T-helper 17 cell (primary cell): Measurements from ENCODE around the gene SERPINA3. TPM values are rescaled to one million over a fixed set of nuclear protein-coding genes. Genes with fewer than 3 reads are reported as not detected.

ENCODE experiments used
- ATAC-seq: fragments of 150-1000 bp; cut with Tn5 transposase; 2 replicates; pipeline ENCODE4 v1.10.0; 2021; ENCODE audit warnings: mild to moderate bottlenecking, moderate library complexity
- DNase-seq, 3 donors: peaks; one replicate each; pipeline versions ENCODE4 v3.0.0 to v3.0.0-alpha.2; 2020 to 2021
- H3K9me3 ChIP-seq: one replicate; pipeline ENCODE4 v1.7.0; 2013; ENCODE audit warnings: low read length, mild to moderate bottlenecking; ENCODE audit not compliant: control insufficient read depth, poor library complexity, severe bottlenecking
- H3K27ac Mint-ChIP-seq: one replicate; pipeline ENCODE4 v1.8.0; 2022; ENCODE audit warnings: mild to moderate bottlenecking, moderate library complexity, mixed read lengths
- H3K27me3 Mint-ChIP-seq: one replicate; pipeline ENCODE4 v1.8.0; 2022; ENCODE audit warnings: mixed read lengths
- H3K36me3 Mint-ChIP-seq: one replicate; pipeline ENCODE4 v1.8.0; 2022; ENCODE audit warnings: low read depth, mixed read lengths
- H3K4me1 Mint-ChIP-seq: one replicate; pipeline ENCODE4 v1.8.0; 2022; ENCODE audit warnings: mild to moderate bottlenecking, mixed read lengths
- H3K4me3 Mint-ChIP-seq: one replicate; pipeline ENCODE4 v1.8.0; 2022; ENCODE audit warnings: mild to moderate bottlenecking, moderate library complexity, mixed read lengths
- total RNA-seq, 4 donors: library from RNA in 2 of 4; stranded (reverse) in 2 of 4; gene quantifications; one replicate each; pipeline ENCODE4 v1.2.3 and lab custom pipeline; 2022 to 2026

Gene SERPINA3
- total RNA-seq (not detected), total RNA-seq (lab: John Stamatoyannopoulos, UW) (0 reads per million in 2 donors)

GRCh38 chr14:94612174-94612573, at the start of gene SERPINA3:
TSS of gene SERPINA3 (plus strand) at chr14:94612391. CDS start at chr14:94614442, 2,051 bp downstream.
- H3K4me1 Mint-ChIP-seq: no peaks in the 10 kb centered on the region
- H3K4me3 Mint-ChIP-seq: no peak within 1 kb of the TSS
- peaks cover 22% of the 10 kb centered on the region for H3K27me3 Mint-ChIP-seq
- DNase-seq (no peak), ATAC-seq (no peak)
- no peaks in the 10 kb centered on the region for H3K36me3 Mint-ChIP-seq
- no peaks in the 10 kb centered on the region for H3K9me3 ChIP-seq
- H3K27ac Mint-ChIP-seq: no peak within 1 kb of the TSS

- H3K9me3 ChIP-seq: no peaks in the 10 kb centered on the region
- Mint-ChIP-seq H3K4me1 (no peaks in the 10 kb centered on the region), H3K27me3 (peaks cover 35% of the 10 kb centered on the region), H3K27ac (no peak overlapping the region), H3K4me3 (no peak overlapping the region), H3K36me3 (no peaks in the 10 kb centered on the region)
- no peak for ATAC-seq
- no peak for DNase-seq
These were observed 49.0 kb upstream of the SERPINA3 start for GRCh38 chr14:94562941-94563883.

GRCh38 chr14:94564381-94564780, 47.8 kb upstream of the SERPINA3 start:
- ATAC-seq: no peak

GRCh38 chr14:94568186-94568585, 44.0 kb upstream of the SERPINA3 start:
- no peaks in the 10 kb centered on the region for H3K9me3 ChIP-seq
- Mint-ChIP-seq H3K27me3 (peaks cover 16% of the 10 kb centered on the region), H3K4me3 (no peak overlapping the region), H3K4me1 (no peaks in the 10 kb centered on the region), H3K36me3 (no peaks in the 10 kb centered on the region), H3K27ac (no peak overlapping the region)
- DNase-seq: no peak
- no peak for ATAC-seq

More at GRCh38 chr14:94564381-94564780, 47.8 kb upstream of the SERPINA3 start:
- Mint-ChIP-seq H3K27ac (no peak overlapping the region), H3K4me1 (no peaks in the 10 kb centered on the region), H3K27me3 (peaks cover 32% of the 10 kb centered on the region), H3K36me3 (no peaks in the 10 kb centered on the region), H3K4me3 (no peak overlapping the region)
- no peaks in the 10 kb centered on the region for H3K9me3 ChIP-seq
- no peak for DNase-seq

- H3K27ac Mint-ChIP-seq: no peak overlapping the region
- H3K27me3 Mint-ChIP-seq: peaks cover 24% of the 10 kb centered on the region
- no peaks in the 10 kb centered on the region for H3K9me3 ChIP-seq
- H3K36me3 Mint-ChIP-seq: no peaks in the 10 kb centered on the region
- H3K4me1 Mint-ChIP-seq: no peaks in the 10 kb centered on the region
- no peak overlapping the region for H3K4me3 Mint-ChIP-seq
- DNase-seq: no peak
- no peak for ATAC-seq
These were observed 42.7 kb upstream of the SERPINA3 start for GRCh38 chr14:94569381-94570001.

- peaks cover 24% of the 10 kb centered on the region for H3K27me3 Mint-ChIP-seq
- ATAC-seq (no peak), DNase-seq (no peak)
- no peaks in the 10 kb centered on the region for H3K36me3 Mint-ChIP-seq
- H3K4me1 Mint-ChIP-seq: no peaks in the 10 kb centered on the region
- H3K27ac Mint-ChIP-seq: no peak overlapping the region
- H3K4me3 Mint-ChIP-seq: no peak overlapping the region
- no peaks in the 10 kb centered on the region for H3K9me3 ChIP-seq
These were observed 42.2 kb upstream of the SERPINA3 start for GRCh38 chr14:94570002-94570400.

- ATAC-seq (no peak), DNase-seq (no peak)
- Mint-ChIP-seq H3K36me3 (no peaks in the 10 kb centered on the region), H3K4me3 (no peak overlapping the region), H3K27me3 (peaks cover 24% of the 10 kb centered on the region), H3K27ac (no peak overlapping the region), H3K4me1 (no peaks in the 10 kb centered on the region)
- H3K9me3 ChIP-seq: no peaks in the 10 kb centered on the region
These were observed 41.8 kb upstream of the SERPINA3 start for GRCh38 chr14:94570440-94570839.

- no peaks in the 10 kb centered on the region for H3K36me3 Mint-ChIP-seq
- H3K27ac Mint-ChIP-seq: no peak overlapping the region
- ATAC-seq (no peak), DNase-seq (no peak)
- H3K27me3 Mint-ChIP-seq: peaks cover 24% of the 10 kb centered on the region
- no peaks in the 10 kb centered on the region for H3K4me1 Mint-ChIP-seq
- no peak overlapping the region for H3K4me3 Mint-ChIP-seq
- no peaks in the 10 kb centered on the region for H3K9me3 ChIP-seq
These were observed 40.8 kb upstream of the SERPINA3 start for GRCh38 chr14:94571395-94571794.

- no peak overlapping the region for H3K27ac Mint-ChIP-seq
- H3K4me3 Mint-ChIP-seq: no peak overlapping the region
- DNase-seq: no peak
- peaks cover 24% of the 10 kb centered on the region for H3K27me3 Mint-ChIP-seq
- no peaks in the 10 kb centered on the region for H3K9me3 ChIP-seq
- H3K36me3 Mint-ChIP-seq: no peaks in the 10 kb centered on the region
- no peak for ATAC-seq
- H3K4me1 Mint-ChIP-seq: no peaks in the 10 kb centered on the region
These were observed 40.2 kb upstream of the SERPINA3 start for GRCh38 chr14:94571950-94572349.

- H3K9me3 ChIP-seq: no peaks in the 10 kb centered on the region
- Mint-ChIP-seq H3K27ac (no peak overlapping the region), H3K4me1 (no peaks in the 10 kb centered on the region), H3K4me3 (no peak overlapping the region), H3K27me3 (peaks cover 18% of the 10 kb centered on the region), H3K36me3 (no peaks in the 10 kb centered on the region)
- DNase-seq (no peak), ATAC-seq (no peak)
These were observed 39.4 kb upstream of the SERPINA3 start for GRCh38 chr14:94572637-94573303.

- ATAC-seq (no peak), DNase-seq (no peak)
- H3K9me3 ChIP-seq: no peaks in the 10 kb centered on the region
- Mint-ChIP-seq H3K36me3 (no peaks in the 10 kb centered on the region), H3K27ac (no peak overlapping the region), H3K4me3 (no peak overlapping the region), H3K27me3 (peaks cover 12% of the 10 kb centered on the region), H3K4me1 (no peaks in the 10 kb centered on the region)
These were observed 38.5 kb upstream of the SERPINA3 start for GRCh38 chr14:94573475-94574277.

- ATAC-seq (no peak), DNase-seq (no peak)
- no peaks in the 10 kb centered on the region for H3K36me3 Mint-ChIP-seq
- no peak overlapping the region for H3K27ac Mint-ChIP-seq
- H3K4me3 Mint-ChIP-seq: no peak overlapping the region
- no peaks in the 10 kb centered on the region for H3K4me1 Mint-ChIP-seq
- peaks cover 12% of the 10 kb centered on the region for H3K27me3 Mint-ChIP-seq
- H3K9me3 ChIP-seq: no peaks in the 10 kb centered on the region
These were observed 37.9 kb upstream of the SERPINA3 start for GRCh38 chr14:94574336-94574735.
